ENCODE data around the gene FAM78A.

DNA sequence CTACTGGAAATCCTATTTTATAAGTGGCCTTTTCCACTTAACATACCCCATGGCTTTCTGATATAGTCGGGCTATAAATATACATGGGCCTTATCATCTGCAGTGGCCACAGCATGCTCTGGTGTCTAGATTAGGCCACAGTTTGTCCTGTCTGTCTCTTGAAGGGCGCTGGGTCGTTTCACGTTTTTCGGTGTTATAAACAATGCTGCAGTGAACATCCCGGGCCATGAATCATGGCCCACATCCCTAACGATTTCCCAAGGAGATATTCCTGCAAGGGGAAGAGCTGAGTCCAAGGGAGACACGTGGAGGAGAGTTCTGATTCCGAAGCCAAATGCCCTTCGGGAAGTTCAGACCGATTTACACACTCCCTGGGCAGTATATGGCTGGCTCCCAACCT lies 21.6 kb upstream of the FAM78A start:
- TF ChIP-seq, protein P1, sequence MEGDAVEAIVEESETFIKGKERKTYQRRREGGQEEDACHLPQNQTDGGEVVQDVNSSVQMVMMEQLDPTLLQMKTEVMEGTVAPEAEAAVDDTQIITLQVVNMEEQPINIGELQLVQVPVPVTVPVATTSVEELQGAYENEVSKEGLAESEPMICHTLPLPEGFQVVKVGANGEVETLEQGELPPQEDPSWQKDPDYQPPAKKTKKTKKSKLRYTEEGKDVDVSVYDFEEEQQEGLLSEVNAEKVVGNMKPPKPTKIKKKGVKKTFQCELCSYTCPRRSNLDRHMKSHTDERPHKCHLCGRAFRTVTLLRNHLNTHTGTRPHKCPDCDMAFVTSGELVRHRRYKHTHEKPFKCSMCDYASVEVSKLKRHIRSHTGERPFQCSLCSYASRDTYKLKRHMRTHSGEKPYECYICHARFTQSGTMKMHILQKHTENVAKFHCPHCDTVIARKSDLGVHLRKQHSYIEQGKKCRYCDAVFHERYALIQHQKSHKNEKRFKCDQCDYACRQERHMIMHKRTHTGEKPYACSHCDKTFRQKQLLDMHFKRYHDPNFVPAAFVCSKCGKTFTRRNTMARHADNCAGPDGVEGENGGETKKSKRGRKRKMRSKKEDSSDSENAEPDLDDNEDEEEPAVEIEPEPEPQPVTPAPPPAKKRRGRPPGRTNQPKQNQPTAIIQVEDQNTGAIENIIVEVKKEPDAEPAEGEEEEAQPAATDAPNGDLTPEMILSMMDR (IDR thresholded peaks at IDR 0.05; ENCODE audit: insufficient read depth, low read depth, low read length) = no peak
- no peak for TF ChIP-seq EZH2 (IDR thresholded peaks at IDR 0.05; ENCODE audit: insufficient read depth, low read length)

Measured in astrocyte (in vitro differentiated cells and primary cell).